Left lung (tissue), 10 donors: ENCODE results near the gene VAV3. TPM values are rescaled to one million over a fixed set of nuclear protein-coding genes. Genes with fewer than 3 reads are reported as not detected.
A peak's percentile ranks its signal among the peaks of the same experiment; 100 is the strongest.

Experiments used
- ATAC-seq: fragments of 200-7000 bp; cut with Tn5 transposase; one replicate; pipeline ENCODE4 v1.9.1; 2020; ENCODE audit warnings: moderate library complexity
- DNase-seq, 4 donors: peaks; one replicate each; pipeline ENCODE4 v3.0.0-alpha.2; 2013 to 2020
- H3K27ac ChIP-seq, 2 donors: fragments of 200-600 bp; sonication (generic) in 1 of 2; one replicate each; pipeline versions ENCODE4 v1.5.0 to v1.8.0; 2020 to 2021
- H3K27me3 ChIP-seq, 2 donors: fragments of 200-600 bp; sonication (generic) in 1 of 2; one replicate each; pipeline versions ENCODE4 v1.5.0 to v1.8.0; 2020 to 2021
- H3K36me3 ChIP-seq, 2 donors: fragments of 200-600 bp; sonication (generic) in 1 of 2; one replicate each; pipeline versions ENCODE4 v1.5.0 to v1.8.0; 2020 to 2021
- H3K4me1 ChIP-seq, 2 donors: fragments of 200-600 bp; one replicate each; pipeline ENCODE4 v1.8.0; 2021
- H3K4me3 ChIP-seq, 2 donors: fragments of 200-600 bp; sonication (generic) in 1 of 2; one replicate each; pipeline versions ENCODE4 v1.5.0 to v1.8.0; 2020 to 2021; ENCODE audit warnings: mild to moderate bottlenecking in 1 of 2
- H3K9me3 ChIP-seq, 2 donors: fragments of 200-600 bp; sonication (generic) in 1 of 2; one replicate each; pipeline versions ENCODE4 v1.5.0 to v1.8.0; 2020 to 2021
- intact Hi-C, 2 donors: fragments of 100-400 bp; cut with DNase I; formaldehyde crosslinking; loops; one replicate each; pipeline versions ENCODE4 v1.11.2 to v1.14.2; 2022
- polyA plus RNA-seq, 6 donors: library from polyadenylated mRNA; unstranded; fragments of 120-200 nt; gene quantifications; one replicate each; pipeline ENCODE4 v1.2.1, GENCODE V29; 2013; ENCODE audit not compliant: insufficient read length in 6 of 6
- total RNA-seq, 2 donors: library from RNA; stranded (reverse); fragmentation: NEBNext Ultra II Directional; extraction: Animal tissue kit (Norgen Biotek cat#: 25700); gene quantifications; one replicate each; pipeline ENCODE4 v1.2.1, GENCODE V29; 2021
- TF ChIP-seq, protein P1 (sequence below), 2 donors: fragments of 200-600 bp; sonication (generic) in 1 of 2; IDR thresholded peaks; one replicate each; pipeline versions ENCODE4 v1.5.0 to v1.8.0; 2021; ENCODE audit warnings: antibody characterized with exemption in 2 of 2
- donor health status: DM: no; HTN: yes; CAD: no.
- donor health status: DM: no; HTN: no; CAD: no.

VAV3 gene
- total and polyA plus RNA-seq, 8 donors: 5.3 to 14.5 (median 7.2) TPM

DNA sequence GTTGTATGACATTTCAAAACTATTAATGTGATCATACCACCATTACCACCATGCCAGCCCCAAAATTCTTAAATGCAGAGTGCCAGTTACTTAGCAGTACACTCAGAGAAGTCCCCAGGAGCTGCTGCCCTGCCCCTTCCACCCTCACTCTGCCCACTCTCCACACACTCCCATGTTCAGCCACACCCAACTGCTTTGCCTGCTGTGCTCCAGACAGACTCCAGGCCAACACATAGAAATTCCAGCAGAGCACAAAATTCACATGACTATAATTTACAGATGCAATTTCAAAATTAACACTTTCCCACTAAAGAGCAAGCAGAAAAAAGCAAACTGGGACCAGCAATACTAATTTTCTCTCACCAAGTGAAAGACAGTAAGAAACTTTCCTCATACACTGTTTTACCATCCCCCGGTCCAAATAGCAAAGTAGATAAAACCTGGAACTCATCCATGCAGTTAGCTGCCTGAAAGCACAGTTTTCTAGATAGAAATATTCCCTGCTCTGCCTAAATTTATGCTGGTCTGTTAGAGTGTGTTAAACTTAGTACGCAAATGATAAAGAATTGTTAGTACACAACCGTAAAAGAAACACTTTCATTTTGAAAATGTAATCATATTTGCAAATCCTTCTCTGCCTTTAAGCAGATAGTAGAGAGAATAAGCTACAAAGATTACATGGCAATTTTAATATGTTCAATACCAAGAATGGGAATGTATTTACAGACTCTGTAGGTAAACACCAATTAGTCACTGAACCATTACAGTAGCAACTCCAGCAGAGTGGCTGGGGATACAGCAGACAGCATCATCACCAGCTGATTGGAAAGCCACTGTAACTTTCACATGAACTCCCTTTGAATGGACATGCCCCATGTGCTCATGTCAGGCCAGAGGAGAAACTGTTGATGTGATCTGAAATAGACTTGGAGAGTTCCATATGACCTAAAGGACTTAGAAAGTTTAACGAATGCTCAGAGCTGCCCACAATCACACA is 176.5 kb downstream of the VAV3 start:
- Histone ChIP-seq H3K36me3 (no peaks in the 10 kb centered on the region), H3K4me3 (no peak overlapping the region), H3K4me1 (peaks cover 3 to 31% of the 10 kb centered on the region in 2 donors), H3K27me3 (no peaks in the 10 kb centered on the region), H3K9me3 (no peaks in the 10 kb centered on the region), H3K27ac (no peak overlapping the region)
- intact Hi-C loops: loop anchor here in 1 of 2 donors (10.0 kb wide), 1 partner anchor 336 kb away; no protein-coding TSS in a partner anchor
- ATAC-seq (peak; percentile 45), DNase-seq (peak in 1 of 4 donors; percentile 27)
- TF ChIP-seq, protein P1, sequence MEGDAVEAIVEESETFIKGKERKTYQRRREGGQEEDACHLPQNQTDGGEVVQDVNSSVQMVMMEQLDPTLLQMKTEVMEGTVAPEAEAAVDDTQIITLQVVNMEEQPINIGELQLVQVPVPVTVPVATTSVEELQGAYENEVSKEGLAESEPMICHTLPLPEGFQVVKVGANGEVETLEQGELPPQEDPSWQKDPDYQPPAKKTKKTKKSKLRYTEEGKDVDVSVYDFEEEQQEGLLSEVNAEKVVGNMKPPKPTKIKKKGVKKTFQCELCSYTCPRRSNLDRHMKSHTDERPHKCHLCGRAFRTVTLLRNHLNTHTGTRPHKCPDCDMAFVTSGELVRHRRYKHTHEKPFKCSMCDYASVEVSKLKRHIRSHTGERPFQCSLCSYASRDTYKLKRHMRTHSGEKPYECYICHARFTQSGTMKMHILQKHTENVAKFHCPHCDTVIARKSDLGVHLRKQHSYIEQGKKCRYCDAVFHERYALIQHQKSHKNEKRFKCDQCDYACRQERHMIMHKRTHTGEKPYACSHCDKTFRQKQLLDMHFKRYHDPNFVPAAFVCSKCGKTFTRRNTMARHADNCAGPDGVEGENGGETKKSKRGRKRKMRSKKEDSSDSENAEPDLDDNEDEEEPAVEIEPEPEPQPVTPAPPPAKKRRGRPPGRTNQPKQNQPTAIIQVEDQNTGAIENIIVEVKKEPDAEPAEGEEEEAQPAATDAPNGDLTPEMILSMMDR (IDR thresholded peaks at IDR 0.05): no peak

DNA sequence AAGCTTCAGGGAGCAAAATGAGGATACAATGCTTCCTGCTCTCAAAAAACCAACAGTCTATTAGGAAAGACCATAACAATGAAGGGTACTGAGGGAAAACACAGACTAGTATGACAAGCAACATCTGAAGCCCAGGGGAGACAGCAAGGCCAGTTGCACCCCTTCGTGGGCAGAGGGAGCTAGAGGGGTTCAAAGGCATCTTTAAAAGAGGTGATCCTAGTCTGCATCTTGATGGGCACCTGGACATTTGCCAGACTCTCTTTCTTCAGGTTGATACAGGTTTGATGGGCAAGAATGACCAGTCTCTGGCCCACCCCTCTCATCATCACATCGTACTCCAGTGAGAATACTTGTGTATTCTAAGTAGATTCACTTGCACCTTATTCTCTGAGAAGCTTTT is 177.7 kb downstream of the VAV3 start:
- H3K27ac ChIP-seq: peak overlapping the region in 1 of 2 donors; percentile 50
- no peak overlapping the region for H3K4me3 ChIP-seq
- H3K36me3 ChIP-seq: no peaks in the 10 kb centered on the region
- TF ChIP-seq, protein P1 (IDR thresholded peaks at IDR 0.05): no peak
- no peaks in the 10 kb centered on the region for H3K9me3 ChIP-seq
- H3K4me1 ChIP-seq: peaks cover 3 to 31% of the 10 kb centered on the region in 2 donors
- peak; percentile 11 for ATAC-seq
- DNase-seq: no peak
- H3K27me3 ChIP-seq: no peaks in the 10 kb centered on the region
- intact Hi-C loops: loop anchor here in 1 of 2 donors (10.0 kb wide), 1 partner anchor 338 kb away; no protein-coding TSS in a partner anchor

DNA sequence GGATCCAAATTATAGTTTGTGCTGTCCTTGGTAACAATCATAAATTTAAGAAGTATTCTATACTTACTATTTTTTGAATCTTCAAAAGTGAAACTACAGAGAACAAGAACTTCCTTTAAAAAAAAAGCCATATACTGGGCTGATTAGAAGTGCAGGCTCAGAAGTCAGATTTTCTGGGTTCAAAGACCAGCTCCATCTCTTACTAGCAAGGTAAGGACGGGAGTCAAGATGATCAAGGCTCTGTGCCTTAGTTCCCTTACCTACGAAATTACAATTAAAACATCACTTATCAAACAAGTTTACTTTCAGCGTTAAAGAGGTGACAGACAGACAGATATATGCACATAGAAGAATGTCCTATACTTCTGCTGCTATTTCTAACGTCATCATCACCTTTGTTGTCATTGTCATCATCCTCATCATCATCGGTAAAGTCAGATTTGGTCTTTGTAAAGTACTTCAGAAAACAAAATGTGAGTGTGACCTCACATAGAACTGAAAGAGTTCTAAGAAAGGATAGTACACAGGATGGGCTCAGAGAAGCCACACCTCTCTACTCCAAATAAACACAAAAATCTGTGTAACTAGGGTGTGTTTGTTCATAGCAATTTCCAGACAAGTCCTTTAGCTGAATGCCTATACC is 178.7 kb downstream of the VAV3 start:
- TF ChIP-seq, protein P1 (IDR thresholded peaks at IDR 0.05): no peak
- Histone ChIP-seq H3K36me3 (no peaks in the 10 kb centered on the region), H3K4me1 (peaks cover 3 to 31% of the 10 kb centered on the region in 2 donors), H3K4me3 (no peak overlapping the region), H3K27ac (peak overlapping the region in 1 of 2 donors; percentile 55), H3K27me3 (no peaks in the 10 kb centered on the region), H3K9me3 (no peaks in the 10 kb centered on the region)
- ATAC-seq (no peak), DNase-seq (no peak)
- intact Hi-C loops: loop anchor here in 1 of 2 donors (10.0 kb wide), 1 partner anchor 338 kb away; no protein-coding TSS in a partner anchor

DNA sequence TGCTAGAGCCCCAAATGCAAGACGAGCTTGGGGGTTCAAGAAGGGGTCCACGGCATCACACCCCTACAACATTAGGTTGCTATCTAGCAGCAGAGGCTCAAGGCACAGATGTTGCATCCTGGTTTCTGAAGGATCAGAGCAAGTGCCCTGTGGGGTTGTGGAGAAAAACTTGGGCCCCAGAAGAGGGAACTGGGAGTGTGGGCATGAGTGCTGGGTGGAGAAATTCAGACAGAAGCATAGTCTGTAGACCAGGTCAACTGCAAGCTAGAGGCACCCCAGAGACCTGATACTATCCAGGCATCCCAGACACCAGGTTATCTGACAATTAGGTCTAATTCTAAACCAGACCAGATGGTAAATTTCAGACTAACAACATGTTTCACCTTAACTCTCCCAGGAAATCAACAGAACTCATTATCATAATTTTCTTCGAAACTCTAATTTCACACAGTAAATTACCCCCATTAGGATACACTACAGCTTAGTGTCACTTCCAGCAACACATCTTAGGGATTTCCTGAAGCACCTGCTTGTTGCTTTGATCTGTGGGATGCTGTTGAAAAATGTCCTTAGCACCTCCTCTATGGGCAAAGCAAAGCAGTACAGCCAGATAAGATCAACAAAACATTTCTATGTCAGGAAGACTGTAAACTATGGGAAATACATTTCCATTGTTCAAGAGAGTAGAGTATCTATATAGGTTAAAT is 179.3 kb downstream of the VAV3 start:
- Histone ChIP-seq H3K27me3 (no peaks in the 10 kb centered on the region), H3K27ac (peak overlapping the region in 1 of 2 donors; percentile 55), H3K4me3 (no peak overlapping the region), H3K36me3 (no peaks in the 10 kb centered on the region), H3K9me3 (no peaks in the 10 kb centered on the region), H3K4me1 (peaks cover 3 to 31% of the 10 kb centered on the region in 2 donors)
- intact Hi-C loops: loop anchor here in 1 of 2 donors (10.0 kb wide), 1 partner anchor 339 kb away; no protein-coding TSS in a partner anchor
- TF ChIP-seq, protein P1 (IDR thresholded peaks at IDR 0.05): no peak
- DNase-seq (no peak), ATAC-seq (peak; percentile 19)
